PC-9 (cell line): ENCODE measurements around the gene OR1N2.

ENCODE experiments used
- CTCF ChIP-seq: fragments of 200-600 bp; sonication (generic); conservative IDR thresholded peaks from 2 replicates; pipeline ENCODE4 v1.6.1; 2017; ENCODE audit warnings: mixed run types, antibody characterized with exemption, mild to moderate bottlenecking, moderate library complexity
- EZH2 ChIP-seq: fragments of 200-600 bp; sonication (generic); IDR thresholded peaks from 2 replicates; pipeline ENCODE4 v1.8.0; 2017; ENCODE audit warnings: antibody characterized with exemption, low read depth

GRCh38 chr9:122536134-122536533 lies 16.8 kb upstream of the OR1N2 start:
- TF ChIP-seq CTCF (no peak), EZH2 (no peak)
